Measurements from ENCODE around the gene CDC42EP4.
A peak's percentile ranks its signal among the peaks of the same experiment; 100 is the strongest.

The CDC42EP4 gene

DNA sequence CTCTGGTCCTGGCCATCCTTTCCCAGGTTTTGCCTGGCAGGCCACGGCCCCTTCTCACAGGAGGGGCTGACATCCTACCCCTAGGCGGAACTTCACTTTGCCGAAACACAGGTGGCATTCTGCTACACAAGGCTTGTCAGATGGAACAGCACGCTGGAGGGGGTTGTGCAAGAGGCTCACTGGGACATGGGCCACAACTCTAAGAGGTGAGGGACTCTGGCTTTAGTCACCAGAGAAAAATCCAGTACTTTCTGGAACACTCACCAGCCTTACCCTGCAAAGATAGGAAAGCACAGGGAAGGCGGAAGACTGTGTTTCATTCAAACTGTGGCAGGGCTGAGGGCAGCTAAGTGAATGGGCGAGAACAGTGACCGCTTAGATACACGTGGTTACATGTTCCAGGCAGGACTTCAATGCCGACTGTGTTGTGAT, 18.3 kb downstream of the CDC42EP4 start:
- DNase-seq = no peak

DNA sequence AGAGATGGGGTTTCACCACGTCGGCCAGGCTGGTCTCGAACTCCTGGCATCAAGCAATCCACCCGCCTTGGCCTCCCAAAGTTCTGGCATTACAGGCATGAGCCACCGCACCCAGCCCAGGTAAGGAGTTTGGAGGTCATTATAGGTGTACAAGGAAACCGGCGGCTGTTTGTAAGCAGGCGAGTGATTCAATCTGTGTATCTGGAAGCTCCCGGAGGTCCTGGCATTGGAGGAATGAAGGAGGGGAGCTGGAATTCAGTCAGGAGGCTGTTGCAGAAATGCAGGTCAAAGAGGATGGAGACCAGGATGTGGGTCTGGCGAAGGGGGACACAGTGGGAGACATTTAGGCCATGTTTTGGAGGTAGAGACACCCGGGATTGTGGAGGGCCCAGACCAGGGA, 18.8 kb downstream of the CDC42EP4 start:
- no peak for DNase-seq

DNA sequence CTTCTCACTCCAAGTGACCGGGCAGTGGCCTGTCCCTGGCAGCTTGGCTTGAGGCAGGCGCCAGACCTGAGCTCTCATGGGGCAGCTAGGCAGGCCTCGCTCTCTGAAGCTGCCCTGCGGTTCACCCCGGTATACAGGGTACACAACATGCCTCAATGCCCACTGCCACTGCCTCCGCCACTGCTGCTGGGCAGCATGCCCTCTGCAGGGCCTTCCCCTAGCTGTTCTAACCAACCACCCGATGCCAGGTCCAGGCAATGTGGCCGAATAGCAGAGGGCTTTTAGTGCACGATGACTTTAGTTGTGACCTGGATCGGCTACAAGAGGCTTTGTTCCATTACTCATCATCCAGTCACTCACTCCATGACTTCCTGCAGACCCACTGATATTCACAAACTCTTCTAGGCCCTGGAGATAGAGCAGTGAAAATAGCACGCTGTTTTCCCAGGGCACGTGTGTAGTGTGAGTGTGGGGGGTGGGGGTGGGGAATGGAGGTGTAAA, 19.7 kb downstream of the CDC42EP4 start:
- DNase-seq = no peak

DNA sequence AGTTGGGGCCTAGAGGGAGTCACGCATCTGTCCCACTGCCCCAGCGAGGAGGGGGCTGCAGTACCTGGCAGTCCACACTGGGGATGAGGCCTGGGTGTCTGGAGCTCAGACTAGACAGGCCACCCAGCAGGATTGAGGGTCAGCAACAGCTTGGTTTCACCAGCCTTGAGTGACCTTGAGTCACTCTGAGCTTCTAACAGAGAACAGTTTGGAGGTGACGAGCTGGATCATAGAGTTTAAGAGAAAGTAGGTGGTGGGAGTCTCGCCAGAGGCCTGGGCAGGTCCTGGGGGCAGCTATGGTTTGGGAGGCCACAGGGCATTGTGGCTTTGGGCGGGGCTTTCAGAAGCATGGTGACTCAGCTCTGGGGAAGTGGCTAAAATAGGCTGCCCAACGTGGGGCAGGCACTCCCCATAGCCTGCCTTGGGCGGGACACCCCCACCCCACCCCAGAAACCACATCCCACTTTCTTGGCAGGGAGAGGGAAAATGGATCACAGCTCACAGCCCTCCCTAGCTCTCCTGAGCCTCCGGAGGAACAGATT, 20.5 kb downstream of the CDC42EP4 start:
- DNase-seq = no peak

DNA sequence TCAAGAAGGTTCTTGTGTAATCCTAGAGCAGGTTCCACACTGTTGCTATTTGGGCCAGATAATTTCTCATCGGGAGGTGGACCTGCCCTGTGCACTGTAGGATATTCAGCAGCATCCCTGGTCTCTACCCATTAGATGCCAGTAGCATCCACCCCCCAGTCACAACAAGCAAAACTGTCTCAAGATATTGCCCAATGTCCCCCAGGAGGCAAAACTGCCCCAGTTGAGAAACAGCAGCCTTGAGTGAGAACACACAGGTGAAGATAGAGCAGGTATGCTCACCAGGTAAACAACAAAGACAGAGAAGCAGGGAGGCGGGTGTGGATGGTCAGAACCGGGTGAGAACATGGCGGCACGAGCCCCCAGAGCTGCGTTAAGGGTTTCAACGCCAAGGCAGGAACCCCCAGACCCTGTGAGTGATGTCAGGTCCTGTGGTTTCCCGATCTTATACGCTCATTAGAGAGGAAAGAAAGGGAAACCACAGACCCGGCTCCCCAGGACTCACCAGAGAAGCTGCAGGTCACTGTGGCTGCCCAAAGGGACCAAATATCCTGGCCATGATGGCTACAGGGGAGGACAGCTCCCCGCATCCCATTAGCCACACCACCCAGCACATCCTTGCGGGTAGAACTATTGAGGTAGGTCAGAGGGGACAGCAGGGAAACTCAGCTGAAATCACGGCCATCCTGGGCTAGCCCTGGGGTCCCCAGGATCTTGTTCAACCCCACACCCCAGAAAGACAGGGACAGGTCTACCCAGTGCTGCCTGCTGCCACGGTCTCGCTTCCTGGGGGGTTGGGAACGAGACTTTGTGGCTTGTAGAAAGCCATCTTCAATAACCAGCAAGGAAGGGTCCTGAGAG, 21.2 kb downstream of the CDC42EP4 start:
- DNase-seq = no peak

DNA sequence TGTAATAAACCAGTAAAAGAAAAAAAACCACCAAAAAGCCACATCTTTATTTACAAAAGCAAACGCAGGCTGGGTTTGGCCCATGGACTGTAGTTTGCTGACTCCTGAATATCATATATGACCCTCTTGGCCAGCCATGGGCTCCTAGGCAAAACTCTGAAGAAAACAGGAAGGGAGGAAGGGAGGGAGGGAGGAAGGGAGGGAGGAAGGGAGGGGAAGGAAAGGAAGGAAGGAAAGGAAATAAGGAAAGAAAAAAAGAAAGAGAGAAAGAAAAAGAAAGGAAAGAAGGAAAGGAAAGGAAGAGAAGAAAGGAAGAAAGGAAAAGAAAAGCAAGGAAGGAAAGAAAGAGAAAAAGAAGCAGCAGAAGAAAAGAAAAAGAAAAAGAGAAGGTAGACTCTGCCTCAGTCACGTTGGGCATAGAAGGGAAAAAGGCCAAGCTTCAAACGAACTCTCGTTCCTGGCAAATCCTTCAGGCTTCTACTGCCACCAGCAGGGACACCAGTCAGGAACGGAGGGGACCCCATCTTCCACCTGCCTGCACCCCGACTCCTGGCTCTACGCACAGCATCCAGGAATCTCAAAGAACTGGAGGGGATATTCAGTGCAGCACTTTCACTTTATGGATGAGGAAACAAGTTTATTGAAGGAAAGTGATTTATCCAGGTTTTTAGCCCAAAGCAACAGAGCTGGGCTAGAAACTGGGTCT, 22.1 kb downstream of the CDC42EP4 start:
- DNase-seq = no peak

DNA sequence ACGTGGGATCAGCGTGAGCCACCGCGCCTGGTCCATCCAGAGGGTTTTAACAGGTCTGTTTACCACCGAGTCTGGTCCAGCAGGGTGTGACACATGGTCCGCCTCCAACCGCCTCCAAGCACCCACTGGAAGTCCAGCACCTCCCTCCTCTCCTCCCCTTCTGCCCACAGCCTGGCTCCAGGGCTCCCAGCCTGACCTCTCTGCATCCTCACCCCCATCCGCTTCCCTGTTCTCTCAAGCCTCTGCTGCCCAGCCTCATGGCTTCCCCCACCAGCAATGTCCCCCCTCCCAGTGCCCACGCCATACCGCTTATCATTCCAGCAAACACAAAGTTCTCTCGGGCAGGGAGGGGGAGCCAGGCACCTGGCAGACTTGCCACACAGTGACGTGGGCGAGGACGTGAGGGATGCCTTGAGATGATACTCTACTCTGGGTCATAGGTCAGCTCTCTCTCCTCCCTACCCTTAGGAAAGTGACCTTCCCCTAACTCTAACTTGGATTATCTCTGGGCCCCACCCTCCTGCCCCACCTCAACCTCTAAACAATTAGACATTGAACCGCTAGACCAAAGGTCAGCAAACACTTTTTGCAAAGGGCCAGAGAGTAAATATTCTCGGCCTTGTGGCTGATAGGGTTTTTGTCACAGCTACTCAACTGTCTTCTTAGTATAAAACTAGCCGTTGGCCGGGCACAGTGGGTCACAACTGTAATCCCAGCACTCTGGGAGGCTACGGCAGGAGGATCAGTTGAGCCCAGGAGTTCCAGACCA, 23.1 kb downstream of the CDC42EP4 start:
- DNase-seq = no peak

DNA sequence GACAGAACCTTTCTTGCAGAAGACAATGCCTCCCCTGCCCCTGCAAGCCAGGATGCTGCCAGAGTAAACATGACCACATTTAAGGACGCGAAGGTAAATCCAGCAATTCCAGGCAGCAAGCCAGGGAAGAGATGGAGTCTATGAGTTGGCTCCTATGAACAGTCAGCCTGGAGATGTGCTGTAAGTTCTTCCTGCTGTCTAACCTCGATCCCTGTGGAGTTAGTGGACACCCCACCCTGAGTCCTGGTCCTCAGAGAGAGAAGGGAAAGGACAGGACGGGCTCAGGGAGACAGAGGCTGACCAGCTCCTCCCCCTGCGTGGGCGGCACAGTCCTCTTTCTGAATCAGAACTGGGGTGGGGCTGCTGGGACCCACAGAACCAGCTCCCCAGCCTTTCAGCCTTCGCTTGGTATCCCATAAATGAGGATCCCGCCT, 24.9 kb downstream of the CDC42EP4 start:
- no peak for DNase-seq

DNA sequence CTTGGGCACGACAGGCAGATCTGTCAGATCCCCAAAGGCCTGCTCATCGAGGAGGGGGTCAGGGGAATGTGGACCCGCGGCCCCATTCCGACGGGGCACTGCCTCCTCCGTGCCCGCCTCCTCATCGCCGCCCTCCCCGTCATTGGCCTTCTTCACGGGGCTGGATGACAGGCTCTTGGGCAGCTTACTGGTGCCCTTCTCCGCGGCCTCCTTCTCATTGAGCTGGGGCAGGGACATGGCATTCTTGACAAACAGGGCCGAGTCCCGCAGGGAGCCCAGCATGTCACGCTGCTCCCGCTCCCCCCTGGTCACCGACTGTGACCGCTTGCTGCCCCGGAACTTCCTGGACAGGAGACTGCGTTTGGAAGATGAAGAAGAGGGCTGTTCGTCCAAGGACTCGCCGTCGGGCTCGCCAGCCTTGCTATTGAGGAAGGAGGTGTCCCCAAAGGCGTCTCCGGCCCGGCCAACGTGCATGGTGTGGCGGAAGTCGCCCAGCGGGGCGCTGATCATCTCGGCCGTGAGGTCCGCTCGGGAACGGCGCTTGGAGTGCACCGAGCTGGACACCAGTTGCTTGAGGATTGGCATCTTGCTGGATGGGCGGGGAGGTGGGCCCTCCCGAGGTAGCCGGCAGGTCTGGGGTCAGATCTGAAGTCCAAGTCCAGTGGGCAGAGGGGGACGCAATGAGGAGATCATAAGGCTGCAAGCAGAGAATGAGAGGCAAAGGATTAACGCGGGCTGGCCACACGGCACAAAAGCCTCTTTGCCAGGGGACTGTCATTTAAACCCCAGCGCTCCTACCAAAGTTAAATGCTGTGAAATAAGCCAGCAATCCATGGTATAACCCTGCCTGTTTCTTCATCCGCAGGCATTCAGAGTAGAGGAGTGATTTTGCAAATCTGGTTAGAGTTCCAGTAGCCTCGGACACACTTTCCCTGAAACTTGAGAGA, 25.6 kb downstream of the CDC42EP4 start:
- no peak for DNase-seq

DNA sequence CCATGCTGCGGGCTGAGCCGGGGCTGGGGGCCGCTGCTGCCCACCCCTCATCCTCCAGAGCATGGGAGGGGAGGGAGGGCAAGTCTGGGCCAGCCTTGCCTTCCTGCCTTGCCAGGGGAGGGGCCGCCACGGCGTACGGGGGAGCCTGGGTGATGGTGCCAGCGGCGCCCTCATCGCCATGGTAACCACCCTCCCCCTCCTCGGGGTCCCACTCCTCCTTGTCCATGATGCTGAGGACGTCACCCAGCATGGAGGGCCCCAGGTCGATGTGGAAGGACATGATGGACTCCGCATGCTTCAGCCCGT, 26.2 kb downstream of the CDC42EP4 start:
- no peak for DNase-seq

DNA sequence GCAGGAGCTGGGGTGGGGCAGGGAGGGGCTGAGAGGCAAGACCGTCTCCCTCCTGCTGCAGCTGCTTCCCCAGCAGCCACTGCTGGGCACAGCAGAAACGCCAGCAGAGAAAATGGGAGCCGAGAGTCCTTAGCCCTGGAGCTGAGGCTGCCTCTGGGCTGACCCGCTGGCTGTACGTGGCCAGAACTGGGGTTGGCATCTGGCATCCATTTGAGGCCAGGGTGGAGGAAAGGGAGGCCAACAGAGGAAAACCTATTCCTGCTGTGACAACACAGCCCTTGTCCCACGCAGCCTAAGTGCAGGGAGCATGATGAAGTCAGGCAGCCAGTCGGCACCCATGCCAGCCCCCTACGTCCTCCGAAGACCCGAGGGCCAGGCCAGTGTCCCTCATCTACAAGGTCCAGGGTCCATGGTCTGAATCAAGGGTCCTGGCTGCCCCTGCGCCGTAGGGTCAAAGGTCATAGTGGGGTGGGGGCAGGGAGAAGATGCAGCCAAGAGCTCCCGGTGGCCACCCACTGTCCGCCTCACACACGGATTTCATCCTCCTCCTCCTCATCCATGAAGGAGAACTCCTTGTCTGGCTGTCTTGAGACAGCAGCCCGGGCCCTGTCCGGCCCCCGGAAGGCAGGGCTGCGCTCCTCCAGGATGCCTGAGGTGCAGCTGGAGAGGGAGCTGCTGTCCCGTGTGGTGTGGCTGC, 26.7 kb downstream of the CDC42EP4 start:
- no peak for DNase-seq

DNA sequence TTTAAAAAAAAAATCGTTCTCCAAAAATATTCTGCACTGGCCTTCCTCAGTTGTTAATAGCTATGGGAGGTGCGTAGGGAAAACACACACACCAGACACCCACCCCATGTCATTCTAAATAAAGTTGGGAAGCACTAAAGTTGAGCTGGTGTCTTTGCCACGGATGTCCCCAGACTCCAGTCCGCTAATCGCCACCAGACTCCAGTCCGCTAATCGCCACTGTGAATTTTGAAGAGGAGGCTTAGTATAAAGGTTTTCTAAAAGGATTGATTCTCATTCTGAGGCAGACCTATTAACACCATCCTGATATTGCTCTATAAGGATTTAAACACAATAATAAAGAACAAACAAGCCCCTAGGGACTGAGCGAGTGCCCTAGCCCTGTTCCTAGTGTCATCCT, 27.4 kb downstream of the CDC42EP4 start:
- DNase-seq = no peak

DNA sequence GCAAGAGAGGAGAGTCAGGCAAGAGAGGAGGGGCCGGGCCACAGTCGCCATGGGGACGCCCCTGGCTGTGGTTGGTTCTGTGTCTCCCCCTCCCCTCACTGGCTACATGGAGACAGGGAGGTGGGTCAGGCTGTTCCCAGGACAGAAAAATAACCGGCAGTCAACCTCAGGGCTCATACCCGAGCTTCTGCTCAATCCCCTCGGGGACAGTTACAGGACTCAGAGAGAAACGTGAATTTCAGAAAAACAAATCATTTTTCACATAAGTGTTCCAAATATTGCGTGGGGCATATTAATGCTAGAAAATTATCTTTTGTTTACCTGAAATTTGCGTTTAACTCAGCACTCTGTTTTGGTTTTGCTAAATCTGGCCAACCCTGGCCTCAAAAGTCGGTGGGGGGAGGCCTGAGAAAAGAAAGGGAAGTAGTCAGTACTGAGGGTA, 27.9 kb downstream of the CDC42EP4 start:
- no peak for DNase-seq

DNA sequence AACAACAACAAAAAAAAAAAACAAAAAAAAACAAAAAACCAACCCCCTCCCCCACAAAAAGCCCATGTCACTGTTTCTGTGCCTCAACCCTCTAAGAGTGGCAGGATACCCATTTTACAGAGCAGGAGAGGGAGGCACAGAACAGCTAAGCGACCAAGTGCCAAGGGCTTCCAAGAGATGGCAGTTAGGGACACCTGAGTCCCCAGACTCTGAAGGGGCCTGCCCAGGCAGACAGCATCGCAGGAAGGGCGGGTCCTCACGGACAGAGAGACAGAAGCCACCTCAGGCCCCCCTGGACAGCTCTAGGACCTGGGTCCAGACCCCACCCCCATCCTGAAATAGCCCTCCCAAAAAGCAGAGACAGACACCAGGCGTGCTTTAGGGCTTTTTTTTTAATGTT, 28.6 kb downstream of the CDC42EP4 start:
- DNase-seq = no peak

DNA sequence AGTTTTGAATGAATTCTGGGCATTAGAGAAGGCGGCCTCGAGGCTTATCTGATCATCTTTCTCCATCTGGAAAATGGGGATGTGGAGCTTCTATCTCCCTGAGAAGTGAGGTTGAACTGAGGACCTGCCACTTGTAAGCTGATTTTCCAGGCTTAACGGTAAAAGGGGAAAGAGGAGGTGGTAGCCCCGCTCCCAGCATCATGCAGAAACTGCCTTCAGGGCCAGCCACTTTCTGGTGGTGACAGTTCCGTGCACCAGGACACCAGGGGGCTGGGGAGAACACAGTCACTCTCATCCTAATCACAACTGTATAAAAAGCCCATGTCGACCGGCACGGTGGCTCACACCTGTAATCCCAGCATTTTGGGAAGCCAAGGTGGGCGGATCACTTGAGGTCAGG, 29.2 kb downstream of the CDC42EP4 start:
- no peak for DNase-seq

DNA sequence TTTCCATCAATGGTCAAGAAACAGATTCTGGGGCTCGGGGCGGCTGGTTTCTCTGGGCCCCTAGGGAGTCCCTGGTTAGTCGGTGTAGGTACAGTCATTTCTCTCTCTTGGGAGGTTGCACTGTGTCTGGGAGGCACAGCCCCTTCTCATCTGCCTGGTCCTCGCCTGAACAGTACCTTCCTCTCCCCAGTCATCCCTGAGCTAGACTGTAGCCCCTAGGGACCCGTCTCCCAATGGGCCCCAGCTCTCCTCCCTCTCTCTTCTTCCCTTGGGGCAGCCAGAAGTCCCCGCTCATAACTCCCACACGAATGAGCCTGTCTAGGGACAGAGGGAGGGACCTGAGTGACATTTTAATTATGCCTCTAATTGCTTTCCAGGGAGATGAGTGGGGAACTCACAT, 29.9 kb downstream of the CDC42EP4 start:
- DNase-seq = no peak

DNA sequence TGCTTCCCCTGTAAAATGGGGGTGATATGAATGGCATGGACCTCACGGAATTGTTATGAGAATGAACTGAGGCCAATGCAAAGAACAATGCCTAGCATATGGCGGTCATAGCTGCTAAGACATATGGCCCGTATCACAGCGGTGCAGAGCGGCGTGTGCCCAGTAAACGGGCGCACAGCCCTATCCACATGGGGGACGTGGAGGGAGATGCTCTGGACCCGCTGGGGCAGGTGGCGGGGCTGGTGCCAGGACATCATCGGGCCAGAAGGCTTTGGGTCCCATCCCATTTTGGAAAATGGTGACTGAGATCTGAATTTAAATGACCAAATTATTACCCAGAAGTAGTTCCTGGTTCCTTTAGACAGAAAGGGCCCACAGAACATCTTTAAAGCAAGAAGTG, 31.6 kb downstream of the CDC42EP4 start:
- DNase-seq = no peak

DNA sequence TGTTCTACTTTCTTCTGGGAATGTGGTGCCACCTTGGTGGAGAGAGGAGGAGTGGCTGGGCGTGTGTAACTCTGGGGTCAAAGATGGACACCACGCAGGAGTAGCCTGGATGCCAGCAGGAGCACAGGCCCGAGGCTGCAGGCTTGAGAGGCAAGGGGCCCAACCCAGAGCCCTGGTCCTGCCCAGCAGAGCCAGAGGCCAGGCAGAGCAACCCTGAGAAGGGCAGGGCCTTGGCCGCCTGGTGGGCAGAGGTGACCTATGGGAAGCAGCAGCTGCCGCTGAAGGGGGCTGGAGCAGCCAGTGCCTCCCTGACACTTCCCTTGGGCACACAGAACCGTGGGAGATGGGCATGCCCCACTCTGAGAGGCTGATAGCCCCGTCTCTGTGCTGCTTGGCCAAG, 32.1 kb downstream of the CDC42EP4 start:
- no peak for DNase-seq

DNA sequence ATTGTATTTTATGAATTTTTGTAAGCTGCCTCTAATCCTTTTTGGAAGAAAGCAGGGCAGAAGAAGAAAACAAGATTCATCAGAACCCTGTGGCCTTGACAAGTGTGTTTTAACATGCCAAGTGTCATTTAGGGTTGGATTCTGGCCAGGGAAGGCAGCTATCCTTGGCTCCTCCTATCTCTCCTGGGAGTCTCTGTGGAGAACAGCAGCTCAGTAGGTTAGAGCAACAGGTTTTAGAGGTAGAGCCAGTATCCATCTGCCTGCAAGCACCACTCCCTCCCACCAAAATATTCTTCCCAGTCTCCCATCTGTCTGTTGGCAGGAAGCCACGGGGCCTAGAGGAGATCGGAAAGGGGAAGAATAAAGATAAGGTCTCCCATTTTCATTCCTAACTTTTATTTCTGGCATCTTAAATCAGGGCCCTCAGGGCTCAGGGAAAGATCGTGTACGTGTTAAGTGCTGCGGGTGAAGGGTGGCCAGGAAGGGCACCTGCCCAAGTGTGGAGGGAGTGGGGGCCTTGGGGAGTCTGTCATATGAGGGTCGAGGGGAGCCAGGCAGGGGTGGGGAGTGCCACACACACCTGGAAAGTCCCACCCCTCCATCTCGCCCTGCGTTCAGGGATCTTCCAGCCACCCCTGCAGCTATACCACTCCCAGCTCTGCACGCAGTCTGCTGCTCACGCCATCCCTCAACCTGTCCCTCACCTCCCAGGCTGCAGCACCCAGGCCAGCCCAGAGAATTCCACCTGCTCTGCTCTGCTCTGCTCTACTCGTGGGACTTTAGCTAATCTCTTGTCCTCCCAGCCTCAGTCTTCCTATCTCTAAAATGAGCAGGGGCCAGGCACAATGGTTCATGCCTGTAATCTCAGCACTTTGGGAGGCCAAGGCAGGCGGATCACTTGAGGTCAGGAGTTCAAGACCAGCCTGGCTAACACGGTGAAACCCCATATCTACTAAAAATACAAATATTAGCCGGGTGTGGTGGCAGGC, 33.0 kb downstream of the CDC42EP4 start:
- DNase-seq = peak; percentile 92

DNA sequence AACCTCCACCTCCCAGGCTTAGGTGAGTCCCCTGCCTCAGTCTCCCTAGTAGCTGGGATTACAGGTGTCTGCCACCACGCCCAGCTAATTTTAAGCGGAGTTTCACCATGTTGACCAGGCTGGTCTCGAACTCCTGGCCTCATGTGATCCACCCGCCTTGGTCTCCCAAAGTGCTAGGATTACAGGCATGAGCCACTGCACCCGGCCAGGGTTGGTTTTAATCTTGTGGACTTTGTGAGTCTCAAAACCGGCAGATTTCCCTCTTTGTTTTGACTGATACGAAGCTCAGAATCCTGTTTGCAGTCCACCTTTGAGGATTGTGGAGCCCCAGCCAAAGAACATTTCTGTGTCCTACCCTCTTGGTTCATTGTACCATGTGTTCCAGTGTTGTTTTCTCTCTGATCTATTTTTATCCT, 33.7 kb downstream of the CDC42EP4 start:
- DNase-seq = no peak
